ENCODE data around the gene GPATCH2. TPM values are rescaled to one million over a fixed set of nuclear protein-coding genes. Genes with fewer than 3 reads are reported as not detected.

GPATCH2 gene
- total RNA-seq (2014; rRNA removed; shearing (Covaris generic); ENCODE audit: low replicate concordance): 8.4 and 10.2 TPM in 2 replicates

- DNase-seq (ENCODE audit: low read depth): peak; percentile 93
- in situ Hi-C loops (cut with HindIII; ENCODE audit: low pct_unique_long_range_greater_than_20kb, low sequenced_read_pairs): no loop called here
Observed at GRCh38 chr1:217630711-217631591, at the start of gene GPATCH2, which contains the start of gene SPATA17. Gene GPATCH2, minus strand, starts transcription at chr1:217631090. Its CDS starts 119 bp downstream, at chr1:217630971. Gene SPATA17, plus strand, starts transcription at chr1:217631344. Its CDS starts 35 bp downstream, at chr1:217631379.

DNA sequence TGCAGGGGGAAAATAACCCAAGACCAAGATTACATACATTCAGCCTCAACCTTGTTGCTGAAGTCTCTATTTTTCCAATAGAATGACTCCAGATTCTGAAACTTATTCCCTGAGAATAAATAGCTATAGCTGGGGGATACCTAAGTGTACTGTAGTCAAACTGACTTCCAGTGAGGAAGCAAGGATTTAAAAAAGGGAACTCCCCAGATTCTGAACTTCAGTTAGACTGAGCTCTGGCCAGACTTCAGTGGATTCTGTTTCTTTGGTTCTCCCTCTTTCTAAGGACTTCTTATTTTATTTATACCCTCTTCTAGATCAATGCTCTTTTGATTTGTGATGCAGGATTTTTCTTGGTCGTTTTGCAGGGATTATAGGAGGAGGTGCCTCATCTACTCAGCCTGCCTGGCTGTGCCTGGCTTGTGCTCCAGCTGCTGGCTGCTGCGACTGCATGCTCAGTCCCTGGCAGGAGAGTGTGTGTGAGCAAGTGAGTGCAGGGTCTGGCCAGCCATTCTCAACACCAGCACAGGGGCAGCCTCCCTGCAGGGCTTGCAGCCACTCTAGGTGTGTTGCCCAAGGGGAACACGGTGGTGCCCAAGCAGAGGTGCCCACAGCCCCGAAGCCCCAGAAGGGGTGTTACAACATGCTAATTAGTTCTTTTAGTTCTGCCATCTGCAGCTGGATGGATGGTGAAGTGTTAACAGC lies 43.3 kb upstream of the GPATCH2 start:
- in situ Hi-C loops (cut with HindIII; ENCODE audit: low pct_unique_long_range_greater_than_20kb, low sequenced_read_pairs): no loop called here
- no peak for DNase-seq (ENCODE audit: low read depth)

- in situ Hi-C loops (cut with HindIII; ENCODE audit: low pct_unique_long_range_greater_than_20kb, low sequenced_read_pairs): no loop called here
Observed at GRCh38 chr1:217673387-217673786, 42.5 kb upstream of the GPATCH2 start.

DNA sequence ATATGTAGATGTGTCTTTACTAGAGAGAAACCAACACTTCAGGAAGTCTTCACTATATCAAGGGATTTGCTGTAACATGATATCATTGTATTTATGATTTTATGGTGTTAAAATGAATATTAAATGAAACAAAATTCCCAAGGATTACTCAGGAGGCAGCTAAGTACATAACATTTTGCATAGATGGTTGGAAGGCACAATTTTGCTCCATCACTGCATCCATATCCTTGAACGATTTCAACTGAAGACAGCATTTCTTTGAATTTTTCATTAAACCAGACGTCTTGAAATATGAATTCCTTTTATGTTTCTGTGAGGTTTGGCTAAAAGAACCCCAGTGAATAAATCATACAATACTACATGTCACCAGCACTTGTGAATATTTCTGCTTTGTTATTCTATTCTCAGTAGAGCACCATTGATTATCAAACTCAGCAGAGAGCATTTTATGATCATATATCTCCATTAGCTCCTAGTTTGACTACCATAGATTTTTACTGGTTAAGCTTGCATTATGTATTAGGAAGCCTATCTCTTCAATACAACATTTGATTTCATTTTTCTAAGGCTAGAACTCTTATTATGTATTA lies 37.6 kb upstream of the GPATCH2 start:
- in situ Hi-C loops (cut with HindIII; ENCODE audit: low pct_unique_long_range_greater_than_20kb, low sequenced_read_pairs): no loop called here
- DNase-seq (ENCODE audit: low read depth): no peak

More at GRCh38 chr1:217673387-217673786, 42.5 kb upstream of the GPATCH2 start:
- no peak for DNase-seq (ENCODE audit: low read depth)

GRCh38 chr1:217661407-217661806 lies 30.5 kb upstream of the GPATCH2 start:
- no peak for DNase-seq (ENCODE audit: low read depth)
- in situ Hi-C loops (cut with HindIII; ENCODE audit: low pct_unique_long_range_greater_than_20kb, low sequenced_read_pairs): no loop called here

- peak; percentile 87 for DNase-seq (ENCODE audit: low read depth)
- in situ Hi-C loops (cut with HindIII; ENCODE audit: low pct_unique_long_range_greater_than_20kb, low sequenced_read_pairs): no loop called here
Observed at GRCh38 chr1:217660353-217661062, 29.6 kb upstream of the GPATCH2 start.

DNA sequence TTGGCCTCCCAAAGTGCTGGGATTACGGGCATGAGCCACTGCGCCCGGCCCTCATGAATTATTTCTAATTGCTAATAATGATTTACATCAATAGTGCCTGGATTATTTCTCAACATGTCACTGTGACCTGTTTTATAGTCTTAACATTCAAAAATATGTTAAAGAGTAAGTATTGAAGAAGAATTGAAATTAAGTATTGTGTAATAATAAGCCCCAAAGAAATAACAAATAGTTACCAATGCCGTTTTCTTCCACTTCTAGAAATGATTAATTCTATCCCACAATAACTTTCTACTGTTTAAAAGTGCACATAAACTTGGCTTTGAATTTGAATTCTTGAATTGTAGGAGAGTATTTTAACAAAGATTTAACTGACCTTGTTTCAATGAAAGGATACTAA lies 19.8 kb upstream of the GPATCH2 start:
- no peak for DNase-seq (ENCODE audit: low read depth)
- in situ Hi-C loops (cut with HindIII; ENCODE audit: low pct_unique_long_range_greater_than_20kb, low sequenced_read_pairs): no loop called here

DNA sequence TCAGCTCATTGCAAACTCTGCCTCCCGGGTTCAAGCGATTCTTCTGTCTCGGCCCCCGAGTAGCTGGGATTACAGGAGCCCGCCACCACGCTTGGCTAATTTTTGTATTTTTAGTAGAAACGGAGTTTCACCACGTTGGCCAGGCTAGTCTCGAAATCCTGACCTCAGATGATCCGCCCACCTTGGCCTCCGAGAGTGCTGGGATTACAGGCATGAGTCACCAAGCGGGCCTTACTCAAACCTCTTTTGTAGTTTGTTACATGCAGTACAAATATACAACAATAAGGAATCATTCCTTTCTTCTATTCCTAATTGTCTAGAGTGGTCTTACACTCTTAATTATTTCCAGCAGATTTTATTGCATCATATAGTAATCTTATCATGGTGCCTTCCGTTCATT lies 16.9 kb upstream of the GPATCH2 start:
- in situ Hi-C loops (cut with HindIII; ENCODE audit: low pct_unique_long_range_greater_than_20kb, low sequenced_read_pairs): no loop called here
- DNase-seq (ENCODE audit: low read depth): no peak

- no peak for DNase-seq (ENCODE audit: low read depth)
- in situ Hi-C loops (cut with HindIII; ENCODE audit: low pct_unique_long_range_greater_than_20kb, low sequenced_read_pairs): no loop called here
Observed at GRCh38 chr1:217642455-217642854, 11.6 kb upstream of the GPATCH2 start.

- peak; percentile 38 for DNase-seq (ENCODE audit: low read depth)
- in situ Hi-C loops (cut with HindIII; ENCODE audit: low pct_unique_long_range_greater_than_20kb, low sequenced_read_pairs): no loop called here
Observed at GRCh38 chr1:217627431-217627830, 3.5 kb downstream of the GPATCH2 start.

- DNase-seq (ENCODE audit: low read depth): no peak
- in situ Hi-C loops (cut with HindIII; ENCODE audit: low pct_unique_long_range_greater_than_20kb, low sequenced_read_pairs): no loop called here
Observed at GRCh38 chr1:217626321-217626720, 4.6 kb downstream of the GPATCH2 start.

GRCh38 chr1:217622042-217622441 lies 8.8 kb downstream of the GPATCH2 start:
- DNase-seq (ENCODE audit: low read depth): no peak
- in situ Hi-C loops (cut with HindIII; ENCODE audit: low pct_unique_long_range_greater_than_20kb, low sequenced_read_pairs): no loop called here

GRCh38 chr1:217620814-217621213 lies 10.1 kb downstream of the GPATCH2 start:
- in situ Hi-C loops (cut with HindIII; ENCODE audit: low pct_unique_long_range_greater_than_20kb, low sequenced_read_pairs): no loop called here
- no peak for DNase-seq (ENCODE audit: low read depth)

DNA sequence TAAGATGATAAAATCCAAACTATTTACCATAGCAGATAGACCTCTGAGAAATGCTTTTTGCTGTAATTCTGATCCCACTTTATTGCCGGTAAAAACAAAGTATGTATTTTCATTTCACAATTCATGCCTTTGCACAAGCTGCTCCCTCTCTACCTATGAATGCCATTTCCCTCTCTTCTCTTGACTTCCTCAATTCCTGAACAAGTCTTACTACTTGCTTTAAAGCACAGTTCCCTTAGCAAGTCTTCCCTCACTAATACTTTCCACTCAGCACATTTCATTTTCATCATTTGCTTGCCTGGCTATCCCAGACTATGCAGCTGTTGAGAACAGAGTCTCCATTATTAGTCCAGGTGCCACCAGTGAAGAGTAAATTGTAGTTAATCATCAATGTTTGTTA lies 13.8 kb downstream of the GPATCH2 start:
- DNase-seq (ENCODE audit: low read depth): no peak
- in situ Hi-C loops (cut with HindIII; ENCODE audit: low pct_unique_long_range_greater_than_20kb, low sequenced_read_pairs): no loop called here

- in situ Hi-C loops (cut with HindIII; ENCODE audit: low pct_unique_long_range_greater_than_20kb, low sequenced_read_pairs): no loop called here
- no peak for DNase-seq (ENCODE audit: low read depth)
Observed at GRCh38 chr1:217614200-217614712, 16.6 kb downstream of the GPATCH2 start.

DNA sequence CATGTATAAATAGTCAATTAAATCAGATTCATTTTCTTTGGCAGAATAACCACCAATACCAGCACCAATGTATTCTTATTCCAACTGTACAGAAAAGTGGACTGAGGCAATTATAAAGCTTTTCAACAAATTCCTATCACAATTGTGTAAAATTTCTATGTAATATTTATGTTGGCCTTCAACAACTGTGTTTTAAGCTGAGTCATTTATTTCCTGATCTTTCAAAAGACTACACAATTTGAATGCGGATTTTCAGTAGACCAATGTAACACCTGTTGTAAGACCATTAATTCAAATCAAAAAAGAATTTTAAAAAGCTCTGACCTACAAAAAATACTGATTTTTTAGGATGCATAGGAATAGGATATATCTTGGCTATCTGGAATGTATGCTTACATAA lies 25.5 kb downstream of the GPATCH2 start:
- no peak for DNase-seq (ENCODE audit: low read depth)
- in situ Hi-C loops (cut with HindIII; ENCODE audit: low pct_unique_long_range_greater_than_20kb, low sequenced_read_pairs): no loop called here

DNA sequence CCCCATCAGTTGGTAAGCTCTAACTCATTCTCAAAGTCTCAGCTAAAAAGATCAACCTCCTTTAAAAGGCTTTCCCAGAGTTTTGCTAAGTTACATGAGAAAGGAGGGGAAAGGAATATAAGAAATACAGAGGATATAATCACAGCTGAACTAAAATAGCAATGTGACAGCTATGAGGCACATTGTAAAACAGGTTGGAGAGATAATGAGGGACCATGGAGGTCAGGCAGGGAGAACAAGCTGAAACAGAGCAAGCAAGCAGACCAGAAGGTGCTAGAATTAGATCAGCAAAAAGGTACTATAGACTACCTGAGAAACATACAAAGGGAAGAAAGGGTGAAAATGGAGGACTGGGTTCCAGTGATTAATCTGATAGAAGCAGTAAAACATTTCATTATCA lies 28.5 kb downstream of the GPATCH2 start:
- in situ Hi-C loops (cut with HindIII; ENCODE audit: low pct_unique_long_range_greater_than_20kb, low sequenced_read_pairs): no loop called here
- DNase-seq (ENCODE audit: low read depth): no peak

DNA sequence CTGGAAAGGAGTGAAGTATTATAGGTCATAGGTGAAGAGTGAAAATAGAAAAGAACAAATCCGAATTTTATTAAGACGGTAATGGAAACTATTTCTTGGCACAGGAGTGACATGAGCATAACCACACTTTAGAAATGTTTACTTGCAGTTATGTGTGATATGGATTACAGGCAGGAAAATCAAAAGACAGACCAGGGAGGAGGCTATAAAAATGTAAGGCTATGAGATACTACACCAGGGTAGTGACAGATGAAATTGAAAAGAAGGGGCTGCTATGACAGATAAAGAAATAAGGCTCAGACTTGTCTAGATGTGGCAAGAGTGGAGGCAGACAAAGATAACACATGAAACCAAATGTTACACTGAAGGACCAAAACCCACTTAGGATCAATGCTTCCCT lies 31.7 kb downstream of the GPATCH2 start:
- DNase-seq (ENCODE audit: low read depth): no peak
- in situ Hi-C loops (cut with HindIII; ENCODE audit: low pct_unique_long_range_greater_than_20kb, low sequenced_read_pairs): no loop called here

Data from Caki2 (cell line).